ENCODE results near the gene YBEY.

YBEY gene

GRCh38 chr21:46289655-46290179, 3.6 kb downstream of the YBEY start:
- H3K9me3 ChIP-seq (ENCODE audit: control insufficient read depth, low read length): no peaks in the 10 kb centered on the region
- H4K91ac ChIP-seq (ENCODE audit: low read length): no peak overlapping the region
- H3K79me1 ChIP-seq (replicated peaks; ENCODE audit: low read length, poor library complexity, severe bottlenecking): peaks cover 13% of the 10 kb centered on the region
- no peak overlapping the region for H3K27ac ChIP-seq (ENCODE audit: low read length, poor library complexity, severe bottlenecking)
- no peak overlapping the region for H3K4me2 ChIP-seq (ENCODE audit: low read length, poor library complexity, severe bottlenecking)
- H2BK120ac ChIP-seq (ENCODE audit: low read depth, low read length): no peak overlapping the region
- H3K4me1 ChIP-seq (ENCODE audit: control insufficient read depth, insufficient read depth, low read depth, low read length): peaks cover 3% of the 10 kb centered on the region
- WGBS: 78% methylated on average over 6 of the region's 6 CpGs
- H3K4me3 ChIP-seq (ENCODE audit: insufficient read depth in 1 of 2, low read depth in 1 of 2, low read length in 2 of 2): no peak overlapping the region
- peak overlapping the region in 1 of 2 experiments; percentile 41 for H3K14ac ChIP-seq (ENCODE audit: low read length in 2 of 2)
- H3K4ac ChIP-seq (ENCODE audit: low read depth in 1 of 2, low read length in 2 of 2): peak overlapping the region in 1 of 2 experiments; percentile 49
- H3K23ac ChIP-seq (ENCODE audit: low read length in 2 of 2): peak overlapping the region in 1 of 2 experiments; percentile 96
- H3K18ac ChIP-seq (ENCODE audit: low read depth in 1 of 2, low read length in 2 of 2): no peak overlapping the region
- no peak overlapping the region for H2BK15ac ChIP-seq (ENCODE audit: low read depth, poor library complexity, severe bottlenecking)
- no peak for DNase-seq
- no peak overlapping the region for H2AFZ ChIP-seq (ENCODE audit: low read depth, low read length)
- H3K9ac ChIP-seq (ENCODE audit: low read length): no peak overlapping the region
- H2BK5ac ChIP-seq (ENCODE audit: low read depth, low read length, poor library complexity, severe bottlenecking): no peak overlapping the region
- no peak overlapping the region for H4K8ac ChIP-seq (ENCODE audit: low read length)
- H3K27me3 ChIP-seq (ENCODE audit: control insufficient read depth in 1 of 2, insufficient read depth in 1 of 2, low read length in 2 of 2): no peaks in the 10 kb centered on the region
- no peak overlapping the region for H2BK12ac ChIP-seq (ENCODE audit: low read length in 2 of 2)
- H3K36me3 ChIP-seq (ENCODE audit: control insufficient read depth in 1 of 2, insufficient read depth in 2 of 2, low read depth in 1 of 2, low read length in 2 of 2): peaks cover 10 to 24% of the 10 kb centered on the region in 2 experiments
- H2AK5ac ChIP-seq (ENCODE audit: low read length, severe bottlenecking): no peak overlapping the region

DNA sequence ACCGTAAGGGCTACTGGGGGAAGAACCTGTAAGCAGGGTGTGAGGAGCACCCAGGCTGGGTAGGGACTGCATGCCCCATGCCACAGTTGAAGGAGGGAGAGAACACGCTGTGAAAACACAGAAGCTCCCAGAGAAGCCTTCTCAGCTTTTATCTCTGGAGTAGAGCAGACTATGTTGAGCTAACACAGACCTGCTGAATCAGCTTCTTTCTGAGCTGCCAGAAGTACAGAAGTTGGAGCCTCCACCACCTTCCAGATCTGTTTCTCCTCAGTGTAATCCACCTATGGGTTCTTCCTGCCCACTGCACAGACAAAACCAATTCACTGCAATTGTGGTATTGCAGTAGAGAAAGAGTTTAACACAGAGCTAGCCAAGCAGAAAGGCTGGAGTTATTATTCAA, 5.4 kb downstream of the YBEY start:
- H4K91ac ChIP-seq (ENCODE audit: low read length): no peak overlapping the region
- 98% methylated on average over 2 of the region's 2 CpGs for WGBS
- H3K4me3 ChIP-seq (ENCODE audit: insufficient read depth in 1 of 2, low read depth in 1 of 2, low read length in 2 of 2): no peak overlapping the region
- H3K27ac ChIP-seq (ENCODE audit: low read length, poor library complexity, severe bottlenecking): no peak overlapping the region
- H3K18ac ChIP-seq (ENCODE audit: low read depth in 1 of 2, low read length in 2 of 2): no peak overlapping the region
- H3K14ac ChIP-seq (ENCODE audit: low read length in 2 of 2): no peak overlapping the region
- H2BK12ac ChIP-seq (ENCODE audit: low read length in 2 of 2): no peak overlapping the region
- peaks cover 16% of the 10 kb centered on the region for H3K4me1 ChIP-seq (ENCODE audit: control insufficient read depth, insufficient read depth, low read depth, low read length)
- H2AK5ac ChIP-seq (ENCODE audit: low read length, severe bottlenecking): no peak overlapping the region
- no peak overlapping the region for H2BK5ac ChIP-seq (ENCODE audit: low read depth, low read length, poor library complexity, severe bottlenecking)
- no peak overlapping the region for H2BK15ac ChIP-seq (ENCODE audit: low read depth, poor library complexity, severe bottlenecking)
- H3K9me3 ChIP-seq (ENCODE audit: control insufficient read depth, low read length): no peaks in the 10 kb centered on the region
- no peaks in the 10 kb centered on the region for H3K27me3 ChIP-seq (ENCODE audit: control insufficient read depth in 1 of 2, insufficient read depth in 1 of 2, low read length in 2 of 2)
- peaks cover 10 to 22% of the 10 kb centered on the region in 2 experiments for H3K36me3 ChIP-seq (ENCODE audit: control insufficient read depth in 1 of 2, insufficient read depth in 2 of 2, low read depth in 1 of 2, low read length in 2 of 2)
- no peak overlapping the region for H3K23ac ChIP-seq (ENCODE audit: low read length in 2 of 2)
- no peak overlapping the region for H2BK120ac ChIP-seq (ENCODE audit: low read depth, low read length)
- peaks cover 13% of the 10 kb centered on the region for H3K79me1 ChIP-seq (replicated peaks; ENCODE audit: low read length, poor library complexity, severe bottlenecking)
- no peak overlapping the region for H4K8ac ChIP-seq (ENCODE audit: low read length)
- no peak overlapping the region for H3K4me2 ChIP-seq (ENCODE audit: low read length, poor library complexity, severe bottlenecking)
- no peak overlapping the region for H3K4ac ChIP-seq (ENCODE audit: low read depth in 1 of 2, low read length in 2 of 2)
- no peak overlapping the region for H2AFZ ChIP-seq (ENCODE audit: low read depth, low read length)
- no peak overlapping the region for H3K9ac ChIP-seq (ENCODE audit: low read length)
- no peak for DNase-seq

GRCh38 chr21:46294647-46295176, 8.6 kb downstream of the YBEY start:
- DNase-seq: peak; percentile 39
- WGBS: 72% methylated on average over 6 of the region's 10 CpGs
- peak overlapping the region; percentile 80 for H4K8ac ChIP-seq (ENCODE audit: low read length)
- no peak overlapping the region for H3K14ac ChIP-seq (ENCODE audit: low read length in 2 of 2)
- H3K18ac ChIP-seq (ENCODE audit: low read depth in 1 of 2, low read length in 2 of 2): peak overlapping the region in 1 of 2 experiments; percentile 14
- no peak overlapping the region for H2BK15ac ChIP-seq (ENCODE audit: low read depth, poor library complexity, severe bottlenecking)
- peak overlapping the region; percentile 61 for H4K91ac ChIP-seq (ENCODE audit: low read length)
- H3K27ac ChIP-seq (ENCODE audit: low read length, poor library complexity, severe bottlenecking): peak overlapping the region; percentile 76
- H3K36me3 ChIP-seq (ENCODE audit: control insufficient read depth in 1 of 2, insufficient read depth in 2 of 2, low read depth in 1 of 2, low read length in 2 of 2): peaks cover 16 to 26% of the 10 kb centered on the region in 2 experiments
- H2BK5ac ChIP-seq (ENCODE audit: low read depth, low read length, poor library complexity, severe bottlenecking): peak overlapping the region; percentile 9
- H2AFZ ChIP-seq (ENCODE audit: low read depth, low read length): no peak overlapping the region
- peak overlapping the region; percentile 51 for H3K4me2 ChIP-seq (ENCODE audit: low read length, poor library complexity, severe bottlenecking)
- no peak overlapping the region for H2BK12ac ChIP-seq (ENCODE audit: low read length in 2 of 2)
- peak overlapping the region; percentile 75 for H2AK5ac ChIP-seq (ENCODE audit: low read length, severe bottlenecking)
- H3K9ac ChIP-seq (ENCODE audit: low read length): peak overlapping the region; percentile 85
- H3K4ac ChIP-seq (ENCODE audit: low read depth in 1 of 2, low read length in 2 of 2): peak overlapping the region in 1 of 2 experiments; percentile 13
- H3K4me3 ChIP-seq (ENCODE audit: insufficient read depth in 1 of 2, low read depth in 1 of 2, low read length in 2 of 2): peak overlapping the region in 1 of 2 experiments; percentile 33
- peaks cover 9% of the 10 kb centered on the region for H3K79me1 ChIP-seq (replicated peaks; ENCODE audit: low read length, poor library complexity, severe bottlenecking)
- H3K23ac ChIP-seq (ENCODE audit: low read length in 2 of 2): no peak overlapping the region
- no peaks in the 10 kb centered on the region for H3K27me3 ChIP-seq (ENCODE audit: control insufficient read depth in 1 of 2, insufficient read depth in 1 of 2, low read length in 2 of 2)
- H2BK120ac ChIP-seq (ENCODE audit: low read depth, low read length): no peak overlapping the region
- no peaks in the 10 kb centered on the region for H3K9me3 ChIP-seq (ENCODE audit: control insufficient read depth, low read length)
- H3K4me1 ChIP-seq (ENCODE audit: control insufficient read depth, insufficient read depth, low read depth, low read length): peaks cover 16% of the 10 kb centered on the region

DNA sequence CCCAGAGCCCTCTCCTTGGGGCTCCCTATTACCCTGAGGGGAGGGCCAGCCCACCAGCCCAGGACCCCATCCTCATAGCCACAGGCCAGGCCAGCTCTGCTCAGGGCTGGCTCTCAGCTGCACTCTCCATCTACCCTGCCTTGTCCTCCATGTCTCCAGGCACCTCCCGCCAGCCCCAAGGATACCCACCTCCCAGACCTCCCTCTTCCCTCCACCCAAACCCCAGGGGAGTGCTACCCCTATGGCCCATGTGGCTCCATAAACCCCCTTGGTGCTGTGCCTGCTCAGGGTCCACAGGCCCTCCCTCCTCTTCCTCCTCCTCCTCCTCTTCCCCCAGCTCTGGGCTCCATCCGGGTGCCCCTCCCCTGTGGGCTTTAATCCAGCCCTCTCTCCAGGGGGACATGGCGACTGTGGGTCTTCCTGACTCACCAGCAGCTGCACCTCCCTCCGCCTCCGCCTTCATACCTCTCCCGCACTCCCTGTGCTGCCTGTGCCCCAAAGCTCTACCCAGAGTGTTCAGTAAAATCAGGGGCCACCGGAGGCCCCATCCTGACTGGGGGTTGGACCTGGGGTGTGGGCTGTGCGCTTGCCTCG, 9.1 kb downstream of the YBEY start:
- no peak overlapping the region for H3K4me2 ChIP-seq (ENCODE audit: low read length, poor library complexity, severe bottlenecking)
- WGBS: 66% methylated on average over 8 of the region's 9 CpGs

More for the DNA sequence above, 9.1 kb downstream of the YBEY start:
- Histone ChIP-seq H4K91ac (ENCODE audit: low read length) (peak overlapping the region; percentile 61), H3K9ac (ENCODE audit: low read length) (peak overlapping the region; percentile 85), H2BK5ac (ENCODE audit: low read depth, low read length, poor library complexity, severe bottlenecking) (peak overlapping the region; percentile 62), H3K14ac (ENCODE audit: low read length in 2 of 2) (peak overlapping the region in 1 of 2 experiments; percentile 64), H3K23ac (ENCODE audit: low read length in 2 of 2) (no peak overlapping the region), H3K9me3 (ENCODE audit: control insufficient read depth, low read length) (no peaks in the 10 kb centered on the region), H3K4me1 (ENCODE audit: control insufficient read depth, insufficient read depth, low read depth, low read length) (peaks cover 14% of the 10 kb centered on the region), H2BK15ac (ENCODE audit: low read depth, poor library complexity, severe bottlenecking) (no peak overlapping the region), H4K8ac (ENCODE audit: low read length) (peak overlapping the region; percentile 80), H3K27me3 (ENCODE audit: control insufficient read depth in 1 of 2, insufficient read depth in 1 of 2, low read length in 2 of 2) (no peaks in the 10 kb centered on the region), H3K18ac (ENCODE audit: low read depth in 1 of 2, low read length in 2 of 2) (peak overlapping the region in 1 of 2 experiments; percentile 14), H3K79me1 (replicated peaks; ENCODE audit: low read length, poor library complexity, severe bottlenecking) (peaks cover 6% of the 10 kb centered on the region), H3K36me3 (ENCODE audit: control insufficient read depth in 1 of 2, insufficient read depth in 2 of 2, low read depth in 1 of 2, low read length in 2 of 2) (peaks cover 13 to 27% of the 10 kb centered on the region in 2 experiments), H3K4me3 (ENCODE audit: insufficient read depth in 1 of 2, low read depth in 1 of 2, low read length in 2 of 2) (peak overlapping the region in 1 of 2 experiments; percentile 33), H3K27ac (ENCODE audit: low read length, poor library complexity, severe bottlenecking) (peak overlapping the region; percentile 76), H2BK120ac (ENCODE audit: low read depth, low read length) (no peak overlapping the region), H2AFZ (ENCODE audit: low read depth, low read length) (no peak overlapping the region), H2AK5ac (ENCODE audit: low read length, severe bottlenecking) (peak overlapping the region; percentile 75), H3K4ac (ENCODE audit: low read depth in 1 of 2, low read length in 2 of 2) (peak overlapping the region in 1 of 2 experiments; percentile 13), H2BK12ac (ENCODE audit: low read length in 2 of 2) (no peak overlapping the region)
- no peak for DNase-seq
